OCI-LY3 (cell line): Measurements from ENCODE around the gene GLYR1.

ENCODE experiments used
- H2AFZ ChIP-seq: fragments of 200-600, 300-600 bp; shearing (Covaris generic); 2 replicates; pipeline ENCODE4 v1.6.0; 2014; ENCODE audit warnings: antibody characterized with exemption, low read depth, low read length
- H3K27ac ChIP-seq: fragments of 200-600, 300-600 bp; sonication (generic); 2 replicates; pipeline ENCODE4 v1.5.1; 2014; ENCODE audit warnings: mild to moderate bottlenecking, low read length, moderate library complexity, mixed read lengths
- H3K27me3 ChIP-seq: fragments of 200-600, 300-600 bp; sonication (generic); 2 replicates; pipeline ENCODE4 v1.6.1; 2014; ENCODE audit warnings: low read depth, low read length, mixed read lengths
- H3K36me3 ChIP-seq: fragments of 200-600, 300-600 bp; sonication (generic); replicated peaks from 2 replicates; pipeline ENCODE3; 2014; ENCODE audit warnings: low read depth, low read length, mixed read lengths
- H3K4me1 ChIP-seq: fragments of 300-600, 200-600 bp; sonication (generic); 2 replicates; pipeline ENCODE4 v1.6.1; 2014; ENCODE audit warnings: low read length, mixed read lengths
- H3K4me2 ChIP-seq: fragments of 200-600, 300-600 bp; sonication (generic); 2 replicates; pipeline ENCODE4 v1.6.1; 2014; ENCODE audit warnings: low read length, mixed read lengths
- H3K4me3 ChIP-seq: fragments of 300-600, 200-600 bp; sonication (generic); 2 replicates; pipeline ENCODE4 v1.5.1; 2014; ENCODE audit warnings: antibody characterized with exemption, mild to moderate bottlenecking, low read length, moderate library complexity
- H3K79me2 ChIP-seq: fragments of 300-600, 200-600 bp; shearing (Covaris generic); 2 replicates; pipeline ENCODE4 v1.6.1; 2014; ENCODE audit warnings: mild to moderate bottlenecking, low read length, mixed read lengths
- H3K9ac ChIP-seq: fragments of 300-600, 200-600 bp; shearing (Covaris generic); 2 replicates; pipeline ENCODE4 v1.6.0; 2014; ENCODE audit warnings: mild to moderate bottlenecking, low read length, moderate library complexity
- H3K9me3 ChIP-seq: fragments of 200-600, 300-600 bp; shearing (Covaris generic); 2 replicates; pipeline ENCODE4 v1.6.1; 2014; ENCODE audit warnings: low read length, mixed read lengths; ENCODE audit not compliant: insufficient read depth
- H4K20me1 ChIP-seq: fragments of 200-600, 300-600 bp; sonication (generic); 2 replicates; pipeline ENCODE4 v1.6.1; 2016; ENCODE audit warnings: low read length, mixed read lengths; ENCODE audit not compliant: insufficient read depth
- CTCF ChIP-seq: fragments of 200-600, 300-600 bp; sonication (generic); IDR thresholded peaks from 2 replicates; pipeline ENCODE4 v1.5.1; 2014; ENCODE audit warnings: antibody characterized with exemption, low read length, low read depth
- EZH2phosphoT487 ChIP-seq: fragments of 200-600 bp; shearing (Covaris generic); IDR thresholded peaks from 2 replicates; pipeline ENCODE4 v1.6.1; 2018; ENCODE audit warnings: antibody characterized with exemption, mixed run types, low read depth

The GLYR1 gene

GRCh38 chr16:4876646-4877379, 29.7 kb upstream of the GLYR1 start:
- H2AFZ ChIP-seq = no peak overlapping the region
- H3K4me3 ChIP-seq = no peak overlapping the region
- H3K4me1 ChIP-seq = no peaks in the 10 kb centered on the region
- H3K27ac ChIP-seq = no peak overlapping the region
- no peak for TF ChIP-seq EZH2phosphoT487
- TF ChIP-seq CTCF = no peak
- H4K20me1 ChIP-seq = peaks cover 3% of the 10 kb centered on the region; the same call in 1 of the 2 replicates
- peaks cover 67% of the 10 kb centered on the region for H3K36me3 ChIP-seq
- H3K9me3 ChIP-seq = no peaks in the 10 kb centered on the region
- H3K27me3 ChIP-seq = no peaks in the 10 kb centered on the region
- H3K79me2 ChIP-seq = no peaks in the 10 kb centered on the region
- no peak overlapping the region for H3K4me2 ChIP-seq
- no peak overlapping the region for H3K9ac ChIP-seq

- H3K27ac ChIP-seq = no peak overlapping the region
- H4K20me1 ChIP-seq = peaks cover 3% of the 10 kb centered on the region; the same call in 1 of the 2 replicates
- H3K9ac ChIP-seq = no peak overlapping the region
- no peaks in the 10 kb centered on the region for H3K9me3 ChIP-seq
- H3K4me1 ChIP-seq = no peaks in the 10 kb centered on the region
- no peak overlapping the region for H2AFZ ChIP-seq
- H3K79me2 ChIP-seq = no peaks in the 10 kb centered on the region
- no peak overlapping the region for H3K4me3 ChIP-seq
- no peak for TF ChIP-seq EZH2phosphoT487
- TF ChIP-seq CTCF = no peak
- H3K4me2 ChIP-seq = no peak overlapping the region
- H3K36me3 ChIP-seq = peaks cover 67% of the 10 kb centered on the region
- no peaks in the 10 kb centered on the region for H3K27me3 ChIP-seq
These were observed 27.6 kb upstream of the GLYR1 start for GRCh38 chr16:4874666-4875065.

GRCh38 chr16:4873091-4873490, 26.0 kb upstream of the GLYR1 start:
- no peaks in the 10 kb centered on the region for H3K9me3 ChIP-seq
- no peak overlapping the region for H3K27ac ChIP-seq
- H3K9ac ChIP-seq = no peak overlapping the region
- H3K36me3 ChIP-seq = peaks cover 72% of the 10 kb centered on the region
- H3K79me2 ChIP-seq = peaks cover 12% of the 10 kb centered on the region
- no peak overlapping the region for H2AFZ ChIP-seq
- H3K4me3 ChIP-seq = no peak overlapping the region
- H3K27me3 ChIP-seq = no peaks in the 10 kb centered on the region
- 0 out of 2 replicates have a peak, but pooled peaks cover under 1% of the 10 kb centered on the region for H3K4me1 ChIP-seq
- H3K4me2 ChIP-seq = no peak overlapping the region
- peaks cover 11% of the 10 kb centered on the region; the same call in 1 of the 2 replicates for H4K20me1 ChIP-seq
- TF ChIP-seq EZH2phosphoT487 (no peak), CTCF (no peak)

- H3K4me3 ChIP-seq = no peak overlapping the region
- H3K27ac ChIP-seq = no peak overlapping the region
- H3K36me3 ChIP-seq = peaks cover 58% of the 10 kb centered on the region
- TF ChIP-seq EZH2phosphoT487 (no peak), CTCF (no peak)
- H4K20me1 ChIP-seq = peaks cover 23% of the 10 kb centered on the region
- H3K4me1 ChIP-seq = peaks cover 5% of the 10 kb centered on the region; the same call in 1 of the 2 replicates
- no peaks in the 10 kb centered on the region for H3K9me3 ChIP-seq
- no peak overlapping the region for H2AFZ ChIP-seq
- H3K9ac ChIP-seq = no peak overlapping the region
- no peak overlapping the region for H3K4me2 ChIP-seq
- no peaks in the 10 kb centered on the region for H3K27me3 ChIP-seq
- peaks cover 32% of the 10 kb centered on the region for H3K79me2 ChIP-seq
These were observed 24.0 kb upstream of the GLYR1 start for GRCh38 chr16:4871071-4871470.
